ENCODE data around the gene ZNF441.

The ZNF441 gene

GRCh38 chr19:11781295-11782057 is 14.7 kb downstream of the ZNF441 start:
- no peak for DNase-seq (ENCODE audit: low read depth)
- H3K36me3 ChIP-seq (ENCODE audit: control insufficient read depth, insufficient read depth, low read length, severe bottlenecking) = peaks cover 72% of the 10 kb centered on the region
- peaks cover 98% of the 10 kb centered on the region for H3K9me3 ChIP-seq (ENCODE audit: control insufficient read depth, low read length)
- no peaks in the 10 kb centered on the region for H3K4me1 ChIP-seq (ENCODE audit: control insufficient read depth, insufficient read depth, low read length)
- no peaks in the 10 kb centered on the region for H3K27me3 ChIP-seq (replicated peaks; ENCODE audit: control insufficient read depth, insufficient read depth, low read length)
- peak overlapping the region; percentile 74 for H3K4me3 ChIP-seq (ENCODE audit: low read length)
- no peak overlapping the region for H3K9ac ChIP-seq (ENCODE audit: low read length)

GRCh38 chr19:11783767-11784166 is 17.0 kb downstream of the ZNF441 start:
- peak overlapping the region; percentile 74 for H3K4me3 ChIP-seq (ENCODE audit: low read length)
- H3K9ac ChIP-seq (ENCODE audit: low read length) = no peak overlapping the region
- no peak for DNase-seq (ENCODE audit: low read depth)
- peaks cover 52% of the 10 kb centered on the region for H3K36me3 ChIP-seq (ENCODE audit: control insufficient read depth, insufficient read depth, low read length, severe bottlenecking)
- no peaks in the 10 kb centered on the region for H3K4me1 ChIP-seq (ENCODE audit: control insufficient read depth, insufficient read depth, low read length)
- peaks cover 98% of the 10 kb centered on the region for H3K9me3 ChIP-seq (ENCODE audit: control insufficient read depth, low read length)
- H3K27me3 ChIP-seq (replicated peaks; ENCODE audit: control insufficient read depth, insufficient read depth, low read length) = no peaks in the 10 kb centered on the region

DNA sequence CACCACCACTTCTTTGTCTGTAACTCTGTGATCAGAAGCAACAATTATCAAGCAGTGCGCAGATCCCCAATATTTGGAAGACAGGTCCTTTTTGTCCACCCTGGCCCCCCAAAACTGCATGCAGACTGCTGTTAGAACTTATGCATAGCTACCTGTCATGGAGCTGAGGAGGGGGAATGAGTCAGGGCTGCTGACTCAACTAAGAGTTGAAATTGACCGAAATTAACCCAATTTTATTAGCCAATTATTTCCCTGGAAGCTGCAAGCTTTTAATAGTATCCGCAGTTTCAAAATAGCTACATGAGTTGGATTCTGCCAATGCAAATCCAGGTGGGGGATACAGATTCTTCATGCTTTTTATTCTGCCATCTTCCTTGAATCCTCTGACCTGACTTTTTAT is 17.6 kb downstream of the ZNF441 start:
- Histone ChIP-seq H3K36me3 (ENCODE audit: control insufficient read depth, insufficient read depth, low read length, severe bottlenecking) (peaks cover 46% of the 10 kb centered on the region), H3K9me3 (ENCODE audit: control insufficient read depth, low read length) (peaks cover 98% of the 10 kb centered on the region), H3K27me3 (replicated peaks; ENCODE audit: control insufficient read depth, insufficient read depth, low read length) (no peaks in the 10 kb centered on the region), H3K4me1 (ENCODE audit: control insufficient read depth, insufficient read depth, low read length) (no peaks in the 10 kb centered on the region), H3K9ac (ENCODE audit: low read length) (no peak overlapping the region), H3K4me3 (ENCODE audit: low read length) (peak overlapping the region; percentile 74)
- DNase-seq (ENCODE audit: low read depth) = no peak

GRCh38 chr19:11787536-11787935 is 20.7 kb downstream of the ZNF441 start:
- H3K4me3 ChIP-seq (ENCODE audit: low read length) = peak overlapping the region; percentile 62
- H3K9ac ChIP-seq (ENCODE audit: low read length) = no peak overlapping the region
- H3K9me3 ChIP-seq (ENCODE audit: control insufficient read depth, low read length) = peaks cover 85% of the 10 kb centered on the region
- H3K4me1 ChIP-seq (ENCODE audit: control insufficient read depth, insufficient read depth, low read length) = no peaks in the 10 kb centered on the region
- H3K36me3 ChIP-seq (ENCODE audit: control insufficient read depth, insufficient read depth, low read length, severe bottlenecking) = peaks cover 16% of the 10 kb centered on the region
- H3K27me3 ChIP-seq (replicated peaks; ENCODE audit: control insufficient read depth, insufficient read depth, low read length) = no peaks in the 10 kb centered on the region
- DNase-seq (ENCODE audit: low read depth) = no peak

DNA sequence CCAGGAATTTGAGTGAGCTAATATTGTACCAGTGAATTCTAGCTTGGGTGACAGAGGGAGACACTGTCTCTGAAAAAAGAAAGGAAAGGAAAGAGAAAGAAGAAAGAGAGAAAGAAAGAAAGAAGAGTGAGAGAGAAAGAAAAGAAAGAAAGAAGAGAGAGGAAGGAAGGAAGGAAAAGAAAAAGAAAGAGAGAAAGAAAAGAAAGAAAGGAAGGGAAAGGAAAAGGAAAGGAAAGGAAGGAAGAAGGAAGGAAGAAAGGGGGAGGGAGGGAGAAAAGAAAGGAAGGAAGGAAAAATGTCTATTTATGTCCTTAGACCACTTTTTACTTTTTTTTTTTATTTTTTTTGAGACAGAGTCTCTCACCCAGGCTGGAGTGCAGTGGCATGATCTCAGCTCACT is 26.1 kb downstream of the ZNF441 start:
- H3K4me3 ChIP-seq (ENCODE audit: low read length) = no peak overlapping the region
- DNase-seq (ENCODE audit: low read depth) = no peak
- no peaks in the 10 kb centered on the region for H3K4me1 ChIP-seq (ENCODE audit: control insufficient read depth, insufficient read depth, low read length)
- H3K27me3 ChIP-seq (replicated peaks; ENCODE audit: control insufficient read depth, insufficient read depth, low read length) = no peaks in the 10 kb centered on the region
- H3K9me3 ChIP-seq (ENCODE audit: control insufficient read depth, low read length) = peaks cover 35% of the 10 kb centered on the region
- H3K9ac ChIP-seq (ENCODE audit: low read length) = no peak overlapping the region
- no peaks in the 10 kb centered on the region for H3K36me3 ChIP-seq (ENCODE audit: control insufficient read depth, insufficient read depth, low read length, severe bottlenecking)

DNA sequence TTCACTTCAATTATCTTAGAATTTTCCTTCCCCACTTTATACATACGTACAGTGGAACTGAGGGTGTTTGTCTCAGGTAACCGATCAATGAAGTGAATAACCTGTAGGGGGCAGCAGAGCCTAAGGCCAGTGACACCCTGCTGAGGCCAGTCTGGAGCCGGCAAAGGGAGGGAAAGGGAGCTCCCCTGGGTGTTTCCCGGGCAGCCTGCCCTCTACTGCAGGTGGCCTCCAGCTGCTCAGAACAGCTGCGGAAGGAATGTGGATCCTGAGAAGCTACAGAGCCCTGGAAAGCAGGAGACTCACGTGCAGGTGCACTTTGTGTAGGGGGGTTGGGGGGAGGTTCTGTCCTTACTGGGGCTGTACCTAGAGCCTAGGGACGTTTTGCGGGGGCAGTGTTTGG is 30.7 kb downstream of the ZNF441 start:
- H3K9ac ChIP-seq (ENCODE audit: low read length) = no peak overlapping the region
- H3K4me1 ChIP-seq (ENCODE audit: control insufficient read depth, insufficient read depth, low read length) = no peaks in the 10 kb centered on the region
- peaks cover 7% of the 10 kb centered on the region for H3K9me3 ChIP-seq (ENCODE audit: control insufficient read depth, low read length)
- H3K36me3 ChIP-seq (ENCODE audit: control insufficient read depth, insufficient read depth, low read length, severe bottlenecking) = no peaks in the 10 kb centered on the region
- H3K4me3 ChIP-seq (ENCODE audit: low read length) = no peak overlapping the region
- DNase-seq (ENCODE audit: low read depth) = peak; percentile 93
- H3K27me3 ChIP-seq (replicated peaks; ENCODE audit: control insufficient read depth, insufficient read depth, low read length) = no peaks in the 10 kb centered on the region

GRCh38 chr19:11798391-11799330 is 31.9 kb downstream of the ZNF441 start, which contains the start of gene ZNF491:
ZNF491 (plus strand) TSS chr19:11798523; CDS start chr19:11805954, 7,431 bp downstream.
- Histone ChIP-seq H3K9me3 (ENCODE audit: control insufficient read depth, low read length) (peaks cover 12% of the 10 kb centered on the region), H3K9ac (ENCODE audit: low read length) (peak within 1 kb of the TSS; percentile 84), H3K36me3 (ENCODE audit: control insufficient read depth, insufficient read depth, low read length, severe bottlenecking) (no peaks in the 10 kb centered on the region), H3K27me3 (replicated peaks; ENCODE audit: control insufficient read depth, insufficient read depth, low read length) (no peaks in the 10 kb centered on the region), H3K4me3 (ENCODE audit: low read length) (peak within 1 kb of the TSS; percentile 87), H3K4me1 (ENCODE audit: control insufficient read depth, insufficient read depth, low read length) (no peaks in the 10 kb centered on the region)
- DNase-seq (ENCODE audit: low read depth) = peak; percentile 96

GRCh38 chr19:11806354-11807098 is 39.7 kb downstream of the ZNF441 start:
- H3K36me3 ChIP-seq (ENCODE audit: control insufficient read depth, insufficient read depth, low read length, severe bottlenecking) = peaks cover 19% of the 10 kb centered on the region
- H3K9me3 ChIP-seq (ENCODE audit: control insufficient read depth, low read length) = peaks cover 71% of the 10 kb centered on the region
- no peaks in the 10 kb centered on the region for H3K4me1 ChIP-seq (ENCODE audit: control insufficient read depth, insufficient read depth, low read length)
- H3K27me3 ChIP-seq (replicated peaks; ENCODE audit: control insufficient read depth, insufficient read depth, low read length) = no peaks in the 10 kb centered on the region
- H3K4me3 ChIP-seq (ENCODE audit: low read length) = peak overlapping the region; percentile 34
- H3K9ac ChIP-seq (ENCODE audit: low read length) = no peak overlapping the region
- no peak for DNase-seq (ENCODE audit: low read depth)

- Histone ChIP-seq H3K36me3 (ENCODE audit: control insufficient read depth, insufficient read depth, low read length, severe bottlenecking) (peaks cover 19% of the 10 kb centered on the region), H3K4me3 (ENCODE audit: low read length) (peak overlapping the region; percentile 34), H3K9ac (ENCODE audit: low read length) (no peak overlapping the region), H3K9me3 (ENCODE audit: control insufficient read depth, low read length) (peaks cover 71% of the 10 kb centered on the region), H3K4me1 (ENCODE audit: control insufficient read depth, insufficient read depth, low read length) (no peaks in the 10 kb centered on the region), H3K27me3 (replicated peaks; ENCODE audit: control insufficient read depth, insufficient read depth, low read length) (no peaks in the 10 kb centered on the region)
- DNase-seq (ENCODE audit: low read depth) = no peak
These were observed 40.2 kb downstream of the ZNF441 start for GRCh38 chr19:11807099-11807380.

GRCh38 chr19:11813703-11814028 is 46.9 kb downstream of the ZNF441 start:
- peak overlapping the region; percentile 91 for H3K4me3 ChIP-seq (ENCODE audit: low read length)

More at GRCh38 chr19:11813703-11814028, 46.9 kb downstream of the ZNF441 start:
- Histone ChIP-seq H3K9ac (ENCODE audit: low read length) (peak overlapping the region; percentile 93), H3K9me3 (ENCODE audit: control insufficient read depth, low read length) (peaks cover 13% of the 10 kb centered on the region), H3K4me1 (ENCODE audit: control insufficient read depth, insufficient read depth, low read length) (peaks cover 4% of the 10 kb centered on the region), H3K36me3 (ENCODE audit: control insufficient read depth, insufficient read depth, low read length, severe bottlenecking) (no peaks in the 10 kb centered on the region), H3K27me3 (replicated peaks; ENCODE audit: control insufficient read depth, insufficient read depth, low read length) (no peaks in the 10 kb centered on the region)
- DNase-seq (ENCODE audit: low read depth) = no peak

All from adipocyte (in vitro differentiated cells).